ENCODE results near the gene ADCY2. TPM values are rescaled to one million over a fixed set of nuclear protein-coding genes. Genes with fewer than 3 reads are reported as not detected.

The ADCY2 gene
- total and polyA plus RNA-seq, 9 of the 15 experiments (the other 6 are each of a cell fraction or from before 2014, with no cell fraction given): 0.01 to 0.15 (median 0.03) TPM; not detected in 5

DNA sequence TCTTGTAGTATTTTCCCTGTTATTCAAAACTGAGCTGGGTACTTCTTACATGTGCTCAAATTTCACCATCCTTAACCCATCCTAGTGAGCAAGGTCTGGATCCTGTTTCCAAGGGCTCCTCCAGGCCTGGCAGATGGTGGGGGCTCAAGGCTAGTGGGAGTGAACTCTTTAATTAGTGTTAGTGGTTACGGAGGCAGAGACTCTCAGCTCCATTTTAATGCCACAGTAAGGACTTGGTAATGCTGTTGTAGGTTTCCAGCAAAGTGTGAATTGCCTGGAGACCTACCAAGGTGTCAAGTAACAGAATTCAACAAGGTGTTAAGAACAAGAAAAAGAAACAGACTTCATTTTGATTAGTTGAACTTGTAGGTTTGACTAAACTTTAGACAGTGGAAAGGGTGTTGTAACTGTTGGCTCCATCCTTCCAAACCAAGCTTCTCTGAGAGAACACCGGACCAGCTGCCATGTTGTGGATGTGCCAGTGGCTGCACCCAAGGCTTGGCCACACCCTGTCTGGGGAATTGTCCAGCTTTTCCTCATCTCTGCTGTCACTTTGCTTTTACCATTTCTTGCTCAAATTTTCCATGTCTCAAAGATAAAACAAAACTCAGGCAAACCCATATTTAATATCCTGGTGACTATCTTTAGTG, 98.7 kb downstream of the ADCY2 start (continued):
- TF ChIP-seq, protein P1, sequence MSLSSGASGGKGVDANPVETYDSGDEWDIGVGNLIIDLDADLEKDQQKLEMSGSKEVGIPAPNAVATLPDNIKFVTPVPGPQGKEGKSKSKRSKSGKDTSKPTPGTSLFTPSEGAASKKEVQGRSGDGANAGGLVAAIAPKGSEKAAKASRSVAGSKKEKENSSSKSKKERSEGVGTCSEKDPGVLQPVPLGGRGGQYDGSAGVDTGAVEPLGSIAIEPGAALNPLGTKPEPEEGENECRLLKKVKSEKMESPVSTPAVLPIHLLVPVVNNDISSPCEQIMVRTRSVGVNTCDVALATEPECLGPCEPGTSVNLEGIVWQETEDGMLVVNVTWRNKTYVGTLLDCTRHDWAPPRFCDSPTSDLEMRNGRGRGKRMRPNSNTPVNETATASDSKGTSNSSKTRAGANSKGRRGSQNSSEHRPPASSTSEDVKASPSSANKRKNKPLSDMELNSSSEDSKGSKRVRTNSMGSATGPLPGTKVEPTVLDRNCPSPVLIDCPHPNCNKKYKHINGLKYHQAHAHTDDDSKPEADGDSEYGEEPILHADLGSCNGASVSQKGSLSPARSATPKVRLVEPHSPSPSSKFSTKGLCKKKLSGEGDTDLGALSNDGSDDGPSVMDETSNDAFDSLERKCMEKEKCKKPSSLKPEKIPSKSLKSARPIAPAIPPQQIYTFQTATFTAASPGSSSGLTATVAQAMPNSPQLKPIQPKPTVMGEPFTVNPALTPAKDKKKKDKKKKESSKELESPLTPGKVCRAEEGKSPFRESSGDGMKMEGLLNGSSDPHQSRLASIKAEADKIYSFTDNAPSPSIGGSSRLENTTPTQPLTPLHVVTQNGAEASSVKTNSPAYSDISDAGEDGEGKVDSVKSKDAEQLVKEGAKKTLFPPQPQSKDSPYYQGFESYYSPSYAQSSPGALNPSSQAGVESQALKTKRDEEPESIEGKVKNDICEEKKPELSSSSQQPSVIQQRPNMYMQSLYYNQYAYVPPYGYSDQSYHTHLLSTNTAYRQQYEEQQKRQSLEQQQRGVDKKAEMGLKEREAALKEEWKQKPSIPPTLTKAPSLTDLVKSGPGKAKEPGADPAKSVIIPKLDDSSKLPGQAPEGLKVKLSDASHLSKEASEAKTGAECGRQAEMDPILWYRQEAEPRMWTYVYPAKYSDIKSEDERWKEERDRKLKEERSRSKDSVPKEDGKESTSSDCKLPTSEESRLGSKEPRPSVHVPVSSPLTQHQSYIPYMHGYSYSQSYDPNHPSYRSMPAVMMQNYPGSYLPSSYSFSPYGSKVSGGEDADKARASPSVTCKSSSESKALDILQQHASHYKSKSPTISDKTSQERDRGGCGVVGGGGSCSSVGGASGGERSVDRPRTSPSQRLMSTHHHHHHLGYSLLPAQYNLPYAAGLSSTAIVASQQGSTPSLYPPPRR (CRISPR knock-in tag; IDR thresholded peaks at IDR 0.05; ENCODE audit: borderline replicate concordance): no peak
- TF ChIP-seq ZNF436 (CRISPR knock-in tag; IDR thresholded peaks at IDR 0.05) (no peak), DMBX1 (CRISPR knock-in tag; IDR thresholded peaks at IDR 0.05; ENCODE audit: borderline replicate concordance) (no peak), FOXJ3 (CRISPR knock-in tag; IDR thresholded peaks at IDR 0.05) (no peak), ZC3H4 (CRISPR knock-in tag; IDR thresholded peaks at IDR 0.05; ENCODE audit: borderline replicate concordance) (no peak), IRF2 (CRISPR knock-in tag; IDR thresholded peaks at IDR 0.05) (no peak)
- TF ChIP-seq, protein P2, sequence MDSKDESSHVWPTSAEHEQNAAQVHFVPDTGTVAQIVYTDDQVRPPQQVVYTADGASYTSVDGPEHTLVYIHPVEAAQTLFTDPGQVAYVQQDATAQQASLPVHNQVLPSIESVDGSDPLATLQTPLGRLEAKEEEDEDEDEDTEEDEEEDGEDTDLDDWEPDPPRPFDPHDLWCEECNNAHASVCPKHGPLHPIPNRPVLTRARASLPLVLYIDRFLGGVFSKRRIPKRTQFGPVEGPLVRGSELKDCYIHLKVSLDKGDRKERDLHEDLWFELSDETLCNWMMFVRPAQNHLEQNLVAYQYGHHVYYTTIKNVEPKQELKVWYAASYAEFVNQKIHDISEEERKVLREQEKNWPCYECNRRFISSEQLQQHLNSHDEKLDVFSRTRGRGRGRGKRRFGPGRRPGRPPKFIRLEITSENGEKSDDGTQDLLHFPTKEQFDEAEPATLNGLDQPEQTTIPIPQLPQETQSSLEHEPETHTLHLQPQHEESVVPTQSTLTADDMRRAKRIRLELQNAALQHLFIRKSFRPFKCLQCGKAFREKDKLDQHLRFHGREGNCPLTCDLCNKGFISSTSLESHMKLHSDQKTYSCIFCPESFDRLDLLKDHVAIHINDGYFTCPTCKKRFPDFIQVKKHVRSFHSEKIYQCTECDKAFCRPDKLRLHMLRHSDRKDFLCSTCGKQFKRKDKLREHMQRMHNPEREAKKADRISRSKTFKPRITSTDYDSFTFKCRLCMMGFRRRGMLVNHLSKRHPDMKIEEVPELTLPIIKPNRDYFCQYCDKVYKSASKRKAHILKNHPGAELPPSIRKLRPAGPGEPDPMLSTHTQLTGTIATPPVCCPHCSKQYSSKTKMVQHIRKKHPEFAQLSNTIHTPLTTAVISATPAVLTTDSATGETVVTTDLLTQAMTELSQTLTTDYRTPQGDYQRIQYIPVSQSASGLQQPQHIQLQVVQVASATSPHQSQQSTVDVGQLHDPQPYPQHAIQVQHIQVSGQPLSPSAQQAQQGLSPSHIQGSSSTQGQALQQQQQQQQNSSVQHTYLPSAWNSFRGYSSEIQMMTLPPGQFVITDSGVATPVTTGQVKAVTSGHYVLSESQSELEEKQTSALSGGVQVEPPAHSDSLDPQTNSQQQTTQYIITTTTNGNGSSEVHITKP (IDR thresholded peaks at IDR 0.05; ENCODE audit: partially characterized antibody): no peak
- TF ChIP-seq, protein P3, sequence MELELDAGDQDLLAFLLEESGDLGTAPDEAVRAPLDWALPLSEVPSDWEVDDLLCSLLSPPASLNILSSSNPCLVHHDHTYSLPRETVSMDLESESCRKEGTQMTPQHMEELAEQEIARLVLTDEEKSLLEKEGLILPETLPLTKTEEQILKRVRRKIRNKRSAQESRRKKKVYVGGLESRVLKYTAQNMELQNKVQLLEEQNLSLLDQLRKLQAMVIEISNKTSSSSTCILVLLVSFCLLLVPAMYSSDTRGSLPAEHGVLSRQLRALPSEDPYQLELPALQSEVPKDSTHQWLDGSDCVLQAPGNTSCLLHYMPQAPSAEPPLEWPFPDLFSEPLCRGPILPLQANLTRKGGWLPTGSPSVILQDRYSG (tag; conservative IDR thresholded peaks at IDR 0.05; ENCODE audit: low read depth): no peak

All from K562 (cell line).